M059J (cell line): ENCODE results near the gene NRIP1. TPM values are rescaled to one million over a fixed set of nuclear protein-coding genes. Genes with fewer than 3 reads are reported as not detected.

Source experiments
- DNase-seq: peaks from one replicate; pipeline ENCODE4 v3.0.0-alpha.2; 2012; ENCODE audit warnings: low read depth
- total RNA-seq: library from RNA; depleted of rRNA; stranded (reverse); fragments of >200 nt; shearing (Covaris generic); gene quantifications from 2 replicates; pipeline ENCODE4 v1.2.3, GENCODE V29; 2014

The NRIP1 gene
- total RNA-seq, 1 experiment from 2014 or later: 17.2 TPM

DNA sequence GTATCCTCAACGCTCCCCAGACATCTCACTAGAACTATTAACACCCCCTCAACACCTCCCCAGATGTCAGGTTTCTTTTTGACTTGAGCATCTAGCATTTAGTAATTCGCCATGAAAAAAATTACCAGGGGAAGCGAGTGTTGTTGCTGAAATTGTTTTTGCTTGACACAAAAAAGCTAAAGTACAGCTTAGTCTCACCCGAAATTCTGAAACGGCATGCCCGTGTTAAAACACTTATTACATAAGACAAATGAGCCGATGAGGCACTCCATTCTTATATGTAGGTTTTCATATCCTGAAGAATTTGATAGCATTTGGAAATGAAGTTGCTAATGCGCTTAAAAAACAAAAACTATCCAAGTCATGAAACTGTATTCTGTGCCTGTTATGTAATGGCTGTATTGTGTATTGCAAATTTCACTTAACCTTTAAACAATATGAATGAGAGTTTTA is 1.3 kb upstream of the NRIP1 start:
- DNase-seq: no peak

DNA sequence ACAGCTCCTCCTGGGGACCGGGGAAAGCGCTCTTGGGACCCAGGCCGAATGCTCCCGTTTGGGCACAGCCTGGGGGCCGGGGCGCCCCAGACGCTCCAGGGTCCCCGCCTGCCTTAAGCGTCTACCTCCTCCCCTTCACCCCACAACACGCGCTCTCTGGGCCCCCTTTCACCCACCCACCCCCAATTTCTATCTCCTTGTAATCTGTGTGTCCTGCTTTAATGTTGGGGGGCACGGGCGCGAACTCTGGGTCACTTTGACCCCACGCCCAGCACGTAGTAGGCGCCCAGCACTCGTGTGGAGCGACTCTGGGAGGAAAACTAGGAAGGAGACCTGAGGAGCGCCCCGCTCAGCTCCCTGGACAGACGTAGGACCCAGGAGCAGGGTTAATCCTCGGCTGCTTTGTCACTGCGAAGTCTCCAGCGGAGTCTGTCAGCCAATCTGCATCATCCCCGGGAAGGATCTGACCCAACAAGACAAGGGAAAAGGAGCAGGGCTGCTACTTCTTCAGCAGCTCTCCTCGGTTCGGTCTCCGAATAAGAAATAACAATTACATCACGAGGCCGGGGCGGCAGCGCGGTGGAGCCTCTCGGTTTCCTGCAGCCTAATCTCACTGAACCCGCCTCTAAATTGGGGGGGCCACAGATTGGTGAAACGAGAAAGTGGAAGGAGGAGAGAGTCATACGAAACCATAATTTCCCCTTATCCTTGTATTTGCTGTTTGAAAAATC is 757 bp upstream of the NRIP1 start:
- DNase-seq: peak; percentile 72

DNA sequence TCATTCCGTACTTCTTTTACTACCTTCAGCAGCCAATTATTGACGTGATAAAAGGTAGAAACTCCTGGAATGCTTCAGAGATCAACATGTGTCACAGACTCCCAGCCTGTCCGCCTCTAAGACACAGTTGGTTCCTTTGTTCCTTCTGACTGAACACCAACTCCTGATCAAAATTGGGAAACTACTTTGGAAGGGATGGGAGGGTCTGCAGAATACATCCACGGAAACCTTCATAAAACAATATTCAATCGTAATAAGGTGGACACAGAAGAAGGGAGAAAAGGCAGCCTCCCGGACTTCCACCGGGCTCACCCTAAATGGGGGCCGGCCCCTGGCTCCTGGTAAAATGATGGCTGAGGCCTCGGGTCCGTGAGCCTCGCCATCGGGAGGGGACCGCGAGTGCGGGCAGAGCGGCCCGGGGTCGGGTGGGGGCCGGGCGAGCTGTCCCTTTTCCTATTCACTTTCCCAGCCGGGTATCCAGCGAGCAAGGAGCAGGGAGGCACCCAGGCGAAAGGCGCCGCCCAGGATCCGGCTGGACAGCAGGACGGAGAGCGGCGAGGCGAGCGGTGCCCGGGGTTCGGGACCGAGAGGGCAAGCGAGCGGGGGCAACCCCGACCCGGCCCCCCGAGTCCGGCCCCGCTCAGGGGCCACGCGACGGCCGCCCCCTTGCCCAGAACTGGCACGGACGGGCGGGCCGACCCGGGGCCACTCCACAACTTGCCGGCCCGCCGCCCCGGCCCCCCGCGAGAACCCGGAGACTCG is 805 bp downstream of the NRIP1 start:
- peak; percentile 36 for DNase-seq

DNA sequence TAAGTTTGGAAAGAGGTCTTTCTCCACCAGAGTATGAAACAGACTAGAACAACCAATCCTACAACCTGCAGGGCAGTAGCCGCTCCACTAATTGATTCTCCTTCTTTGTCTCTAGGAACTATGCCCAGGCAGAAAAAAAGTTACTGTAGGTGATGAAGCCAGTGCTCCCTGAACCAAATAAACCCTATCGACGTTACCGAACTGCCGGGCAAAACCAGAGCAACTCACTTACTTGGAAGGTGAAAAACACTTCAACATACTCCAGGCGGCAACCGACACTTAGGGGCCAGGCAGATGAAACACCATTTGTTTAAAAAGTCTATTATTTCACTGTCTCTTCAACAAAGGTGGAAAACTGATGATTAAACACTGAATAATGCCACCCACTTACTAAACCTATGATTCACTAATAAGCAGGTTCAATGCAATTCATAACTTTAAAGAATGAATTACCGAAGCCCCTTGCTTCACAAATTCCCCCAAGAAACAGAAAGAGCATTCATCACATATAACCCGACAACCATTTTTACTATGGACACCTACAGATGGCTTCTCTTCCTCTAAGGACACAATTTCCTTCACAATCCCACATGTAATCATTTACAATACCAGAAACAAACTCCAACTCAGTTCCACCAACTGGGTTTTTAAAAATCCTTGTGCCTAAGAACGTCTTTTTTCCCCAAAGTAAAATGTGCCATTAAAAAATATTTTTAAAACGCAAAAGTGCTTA is 1.6 kb downstream of the NRIP1 start:
- DNase-seq: peak; percentile 29

DNA sequence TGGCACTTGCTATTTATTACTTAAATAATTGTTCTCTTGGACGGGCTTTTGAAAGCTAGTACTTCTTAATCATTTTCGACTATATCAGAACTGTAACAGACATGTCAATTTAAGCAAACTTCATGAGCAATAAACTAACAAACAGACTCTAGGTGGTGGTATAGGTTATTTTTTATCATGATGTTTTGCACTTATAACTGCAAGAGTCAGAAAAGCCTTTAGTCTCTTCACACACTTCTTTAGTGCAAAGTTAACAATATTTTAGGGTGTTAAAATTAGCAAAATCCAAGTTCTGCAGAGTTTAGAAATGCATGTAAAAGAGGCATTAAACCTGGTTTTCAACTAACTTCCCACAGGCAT is 2.2 kb downstream of the NRIP1 start:
- DNase-seq: peak; percentile 27

GRCh38 chr21:15061747-15062605 is 2.8 kb downstream of the NRIP1 start:
- DNase-seq: no peak

DNA sequence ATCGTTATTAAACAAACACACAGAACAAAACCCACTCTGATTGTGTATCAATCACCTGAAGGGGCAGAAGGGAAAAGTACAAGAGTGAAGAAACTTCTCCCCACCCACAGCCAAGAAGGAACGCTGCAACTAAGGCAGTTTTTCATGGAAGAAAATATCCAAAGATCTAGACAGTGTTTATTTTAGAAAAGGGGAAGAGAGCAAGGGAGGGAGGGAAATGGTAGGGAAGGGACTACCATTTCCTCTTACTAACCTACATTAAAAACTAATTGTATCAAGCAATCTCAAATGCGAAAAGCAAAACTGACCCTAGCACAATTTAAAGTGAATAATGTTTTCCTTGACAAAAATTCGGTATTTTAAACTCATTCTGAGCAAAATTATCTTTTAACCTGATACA is 3.5 kb downstream of the NRIP1 start:
- no peak for DNase-seq

DNA sequence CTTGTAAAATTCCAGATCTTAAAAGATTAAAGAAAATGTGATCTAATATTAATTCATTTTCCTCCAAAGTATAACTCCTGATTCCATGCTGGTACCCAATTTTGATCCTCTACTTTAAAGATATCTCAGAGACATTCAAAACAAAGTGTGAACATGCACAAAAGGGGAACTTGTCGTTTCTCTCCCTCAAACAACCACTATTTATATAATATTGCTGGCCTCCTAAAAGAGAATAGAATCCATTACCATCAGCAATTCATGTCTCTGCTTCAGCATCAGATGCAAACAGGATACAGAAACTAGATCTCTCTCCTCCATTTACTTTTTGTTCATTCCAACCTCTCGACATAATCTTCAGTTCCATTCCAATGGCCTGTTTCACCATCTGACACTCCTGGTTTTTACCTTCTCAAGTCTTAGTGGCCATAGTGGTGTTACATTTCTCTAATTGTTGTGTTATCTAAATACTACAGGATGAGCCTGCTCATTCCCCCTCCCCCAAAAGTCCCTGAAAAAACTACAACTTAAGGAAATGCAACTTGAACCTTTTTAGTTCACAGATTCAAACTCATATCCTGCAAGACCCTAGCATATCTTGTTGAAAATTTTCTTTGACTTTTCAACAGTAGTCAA is 4.1 kb downstream of the NRIP1 start:
- DNase-seq: peak; percentile 34

GRCh38 chr21:15059397-15059796 is 5.4 kb downstream of the NRIP1 start:
- no peak for DNase-seq

DNA sequence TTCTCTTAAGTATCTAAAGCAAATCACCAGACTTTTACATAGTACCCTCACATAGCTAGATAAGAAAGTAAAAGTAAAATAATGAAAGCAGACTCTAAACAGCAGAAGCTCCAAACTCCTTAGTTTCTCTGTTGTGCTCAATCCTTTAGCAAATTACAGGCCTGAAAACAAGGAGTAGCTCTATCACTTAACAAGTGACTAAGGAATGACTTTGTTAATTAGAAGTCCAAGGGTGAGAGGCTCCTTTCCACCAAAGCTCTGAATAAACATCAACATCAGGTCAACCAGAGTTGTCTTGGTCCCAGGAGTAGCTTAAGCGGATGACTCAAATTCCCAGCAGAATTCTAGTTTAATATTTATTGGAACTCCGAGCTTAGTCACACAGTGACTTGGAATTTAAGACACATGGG is 5.9 kb downstream of the NRIP1 start:
- DNase-seq: peak; percentile 70

DNA sequence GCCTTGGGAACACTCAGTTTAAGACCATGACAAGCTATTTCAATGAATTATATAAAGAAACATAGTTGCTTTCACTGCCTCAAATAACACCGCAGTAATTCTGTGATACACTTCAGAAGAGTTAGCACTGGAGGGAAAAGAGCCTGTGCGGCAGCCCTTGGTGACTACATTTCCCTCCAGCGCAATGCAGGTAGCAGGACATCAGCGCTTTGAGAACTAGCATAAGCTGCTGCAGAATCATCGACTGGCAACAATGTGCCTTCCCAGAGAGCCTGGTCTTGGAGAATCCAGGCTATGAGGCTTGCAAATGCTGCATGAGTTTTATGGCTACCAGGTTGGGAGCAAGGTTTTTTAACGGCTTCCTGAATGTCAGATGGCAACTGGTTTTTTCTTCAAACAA is 7.5 kb downstream of the NRIP1 start:
- DNase-seq: no peak

DNA sequence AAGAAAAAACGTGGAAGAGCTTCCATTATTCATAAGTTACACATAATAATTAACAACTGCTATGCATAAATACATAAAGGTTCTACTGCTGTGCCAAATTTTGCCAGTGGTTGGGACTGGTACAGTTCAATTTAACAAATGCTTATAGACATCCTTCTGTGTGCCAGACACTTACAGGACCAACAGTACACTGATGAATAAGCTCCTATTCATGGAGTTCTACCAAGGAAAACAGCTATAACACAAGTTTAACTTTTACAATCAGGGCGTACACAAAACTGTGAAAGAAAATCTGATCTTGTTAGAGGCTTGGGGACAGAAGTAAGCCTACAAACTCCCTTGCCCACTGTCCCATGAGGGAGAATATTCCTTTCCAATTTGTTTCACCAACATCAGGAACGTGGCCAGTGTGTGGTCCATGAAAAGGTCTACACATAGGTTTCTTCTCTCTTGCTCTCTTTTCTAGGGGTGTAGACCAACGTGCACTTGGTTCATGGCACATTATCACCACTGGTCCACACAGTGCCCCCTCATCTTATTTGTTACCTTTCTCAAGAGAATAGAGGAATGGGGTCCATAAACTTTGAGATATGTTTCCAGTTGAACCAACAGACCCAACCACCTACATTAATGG is 10.1 kb downstream of the NRIP1 start:
- no peak for DNase-seq

DNA sequence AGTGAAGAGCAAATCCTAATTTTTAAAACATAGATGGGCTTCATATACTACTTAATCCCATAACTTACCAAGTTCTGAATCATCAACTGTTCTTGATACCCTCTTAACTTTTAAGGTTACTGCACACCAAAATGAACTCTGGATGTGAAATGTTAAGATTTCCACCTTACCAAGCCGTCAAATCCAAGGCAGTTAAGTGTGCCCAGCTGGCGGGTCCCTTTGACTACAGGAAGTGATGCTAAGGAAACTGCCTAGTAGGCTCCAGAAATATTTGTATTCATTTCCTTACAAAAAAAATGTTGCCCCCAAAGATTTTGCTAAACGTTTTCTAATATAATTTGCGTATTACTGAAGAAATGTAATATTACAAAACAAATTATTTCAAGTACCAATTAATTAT is 10.7 kb downstream of the NRIP1 start:
- DNase-seq: no peak

GRCh38 chr21:15053500-15053899 is 11.3 kb downstream of the NRIP1 start:
- DNase-seq: no peak

DNA sequence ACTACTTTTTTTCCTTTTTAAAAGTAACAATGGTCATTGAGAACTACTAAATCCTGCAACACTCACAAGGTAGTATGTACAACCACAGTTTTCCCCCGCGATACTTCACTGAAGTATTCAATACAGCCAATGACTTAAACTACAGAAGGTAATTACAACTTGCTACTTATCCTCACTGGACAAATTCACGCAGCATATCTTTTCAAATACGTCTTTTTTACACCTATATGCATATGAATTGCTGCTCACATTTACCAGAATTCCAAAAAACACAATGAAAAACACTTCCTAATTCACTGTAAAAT is 12.4 kb downstream of the NRIP1 start:
- no peak for DNase-seq

DNA sequence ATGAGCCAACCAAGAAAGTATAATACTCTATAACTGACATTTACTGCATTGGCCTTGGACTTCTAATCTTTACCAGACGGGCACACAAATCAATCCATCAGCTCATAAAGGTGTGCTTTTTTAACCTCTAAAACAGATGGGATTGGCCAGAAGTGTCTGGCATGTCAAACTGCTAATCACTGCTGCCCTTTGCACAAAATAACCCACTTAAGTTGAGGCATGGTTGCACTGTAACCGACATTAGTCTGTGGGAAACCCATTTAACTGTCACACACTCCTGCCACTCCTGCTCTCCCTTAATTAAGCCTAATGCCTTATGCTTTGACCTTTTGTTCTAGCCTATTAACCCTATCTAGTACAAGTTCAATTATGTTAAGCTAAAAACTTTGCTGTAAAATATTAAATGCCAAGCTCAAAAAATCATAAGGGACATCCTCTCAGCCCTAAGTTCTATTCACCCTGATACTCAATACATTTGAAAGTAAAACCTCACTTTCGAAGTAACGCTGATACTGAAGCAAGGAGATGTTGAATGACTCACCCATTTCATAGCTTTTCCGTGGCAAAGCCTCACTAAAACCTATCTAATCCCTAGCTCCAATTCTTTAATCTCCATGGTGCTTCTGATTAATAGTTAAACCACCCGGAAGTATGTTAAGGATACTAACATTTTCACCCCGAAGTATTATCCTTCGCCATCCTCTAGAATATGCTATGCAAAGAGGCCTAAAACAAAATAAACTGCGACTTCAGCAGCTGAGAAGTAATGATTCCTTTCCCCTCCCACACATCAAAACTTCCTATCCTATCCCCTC is 12.9 kb downstream of the NRIP1 start:
- peak; percentile 24 for DNase-seq

DNA sequence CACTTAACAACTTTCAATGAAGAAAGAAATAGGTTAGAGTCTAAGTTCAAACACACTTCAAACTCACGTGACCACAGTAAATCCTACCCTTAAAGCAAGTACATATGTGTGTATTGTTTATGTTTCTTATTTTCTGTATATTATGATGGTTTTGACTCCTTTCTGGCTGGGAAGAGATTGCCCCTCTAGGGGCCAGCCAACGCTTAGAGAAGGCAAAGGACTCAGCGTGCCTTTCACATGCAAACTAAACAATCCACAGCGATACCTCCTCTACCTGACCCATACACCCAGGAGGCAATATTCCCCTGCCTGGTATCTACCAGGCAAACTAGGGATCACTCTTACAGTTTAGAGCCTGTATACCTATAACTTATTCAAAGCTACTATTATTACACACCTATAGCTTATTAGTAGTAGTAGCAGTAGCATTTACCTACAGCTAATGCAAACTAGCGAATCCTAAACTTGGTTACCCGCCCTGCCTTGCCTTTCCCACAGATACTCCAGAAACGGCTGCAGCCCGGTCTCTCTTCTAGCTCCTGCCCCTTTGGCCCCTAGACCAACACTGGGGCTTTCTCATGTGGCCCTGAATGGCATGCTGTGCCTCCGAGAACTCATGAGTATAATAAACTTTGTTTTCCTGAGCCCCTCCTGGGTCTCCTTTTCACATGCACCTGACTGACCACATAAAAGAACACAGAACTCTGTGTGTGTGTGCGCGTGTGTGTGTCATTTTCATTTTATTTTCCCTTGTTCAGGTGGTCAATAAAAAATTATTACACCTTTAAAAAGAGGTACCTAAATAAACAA is 14.0 kb downstream of the NRIP1 start:
- DNase-seq: no peak

DNA sequence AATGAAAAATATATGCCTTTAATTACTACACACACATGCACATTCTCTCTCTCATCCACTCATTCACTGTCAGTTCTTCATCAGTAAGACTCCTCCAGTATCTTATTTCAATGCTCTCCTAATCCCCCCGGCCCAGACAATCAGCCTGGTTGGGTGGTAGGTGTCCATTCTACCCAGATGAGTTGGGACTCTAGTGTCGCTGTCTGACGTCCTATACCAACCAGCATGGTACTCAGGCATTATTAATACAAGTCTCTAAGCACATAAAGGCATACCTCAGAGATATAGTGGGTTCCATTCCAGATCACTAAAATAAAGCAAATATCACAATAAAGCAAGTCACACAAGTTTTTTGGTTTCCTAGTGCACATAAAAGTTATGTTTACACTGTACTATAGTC is 19.8 kb downstream of the NRIP1 start:
- DNase-seq: no peak

DNA sequence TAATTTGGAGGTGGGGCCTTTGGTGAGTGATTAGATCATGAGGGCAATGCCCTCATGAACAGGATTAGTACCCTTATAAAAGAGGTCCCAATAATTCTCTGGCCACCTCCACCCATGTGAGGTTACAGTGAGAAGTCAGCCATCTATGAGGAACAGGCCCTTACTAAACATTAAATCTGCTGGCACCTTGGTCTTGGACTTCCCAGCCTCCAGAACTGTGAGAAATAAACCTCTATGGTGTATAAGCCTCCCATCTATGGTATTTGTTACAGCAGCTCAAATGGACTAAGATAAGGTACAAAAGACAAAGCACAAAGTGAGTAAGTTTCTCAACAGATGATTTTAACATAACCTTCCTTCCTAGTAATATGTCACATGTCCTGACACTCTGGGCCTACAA is 22.3 kb downstream of the NRIP1 start:
- no peak for DNase-seq
